Keratinocyte (primary cell): ENCODE data around the gene MAP3K20. TPM values are rescaled to one million over a fixed set of nuclear protein-coding genes. Genes with fewer than 3 reads are reported as not detected.
A peak's percentile ranks its signal among the peaks of the same experiment; 100 is the strongest.

Experiments
- DNase-seq: peaks from one replicate; pipeline ENCODE4 v3.0.0-alpha.2; 2011; ENCODE audit warnings: low read depth, missing footprints, low spot score
- FAIRE-seq: peaks from 2 replicates; lab custom pipeline; 2011; peaks lifted over from hg19 to GRCh38; lab: Jason Lieb, UNC
- H2AFZ ChIP-seq: 2 replicates; pipeline ENCODE4 v1.6.0; 2012; ENCODE audit warnings: low read length, control low read depth, inconsistent platforms; ENCODE audit not compliant: control insufficient read depth
- H3K27ac ChIP-seq: 2 replicates; pipeline ENCODE4 v1.5.1; 2011; ENCODE audit warnings: low read length; ENCODE audit not compliant: control insufficient read depth, insufficient read depth
- H3K27me3 ChIP-seq: 3 replicates; pipeline ENCODE4 v1.6.0; 2011; ENCODE audit warnings: low read length; ENCODE audit not compliant: control insufficient read depth, insufficient read depth; ENCODE audit errors: extremely low read depth
- H3K36me3 ChIP-seq, 2 experiments: 2 replicates in 1 of 2; 3 replicates in 1 of 2; pipeline ENCODE4 v1.5.1; 2011; ENCODE audit warnings: low read length in 2 of 2, mild to moderate bottlenecking in 1 of 2; ENCODE audit not compliant: control insufficient read depth in 2 of 2, insufficient read depth in 2 of 2; ENCODE audit errors: extremely low read depth in 1 of 2
- H3K4me1 ChIP-seq: 3 replicates; pipeline ENCODE4 v1.5.1; 2011; ENCODE audit warnings: low read length; ENCODE audit not compliant: control insufficient read depth, insufficient read depth; ENCODE audit errors: extremely low read depth
- H3K4me2 ChIP-seq: 3 replicates; pipeline ENCODE4 v1.6.0; 2011; ENCODE audit warnings: low read depth, low read length; ENCODE audit not compliant: control insufficient read depth, insufficient read depth; ENCODE audit errors: extremely low read depth
- H3K4me3 ChIP-seq, 3 experiments: fragments of 200-600 bp in 1 of 3; sonication (generic) in 1 of 3; 2 replicates in 2 of 3; 3 replicates in 1 of 3; pipeline ENCODE4 v1.5.1; 2011 to 2016; ENCODE audit warnings: low read length in 3 of 3, mild to moderate bottlenecking in 3 of 3, control low read depth in 2 of 3, inconsistent platforms in 1 of 3, low read depth in 1 of 3, mixed read lengths in 1 of 3, mixed run types in 1 of 3, moderate library complexity in 1 of 3; ENCODE audit not compliant: control insufficient read depth in 2 of 3, insufficient read depth in 2 of 3; ENCODE audit errors: extremely low read depth in 1 of 3
- H3K79me2 ChIP-seq: 2 replicates; pipeline ENCODE4 v1.6.0; 2012; ENCODE audit warnings: low read length; ENCODE audit not compliant: control insufficient read depth, insufficient read depth
- H3K9ac ChIP-seq: 3 replicates; pipeline ENCODE4 v1.6.0; 2011; ENCODE audit warnings: low read length; ENCODE audit not compliant: control insufficient read depth, insufficient read depth; ENCODE audit errors: extremely low read depth
- H3K9me1 ChIP-seq: 3 replicates; pipeline ENCODE4 v1.6.0; 2011; ENCODE audit warnings: low read length; ENCODE audit not compliant: control insufficient read depth, insufficient read depth; ENCODE audit errors: extremely low read depth
- H3K9me3 ChIP-seq: 2 replicates; pipeline ENCODE4 v1.5.1; 2012; ENCODE audit warnings: low read depth, low read length; ENCODE audit not compliant: control insufficient read depth
- H4K20me1 ChIP-seq: 3 replicates; pipeline ENCODE4 v1.6.0; 2011; ENCODE audit warnings: low read length; ENCODE audit not compliant: control insufficient read depth, insufficient read depth; ENCODE audit errors: extremely low read depth
- EZH2 ChIP-seq: IDR thresholded peaks from one replicate; pipeline ENCODE4 v1.6.1; 2012; ENCODE audit warnings: inconsistent platforms, mild to moderate bottlenecking, low read length, moderate library complexity
- dilution Hi-C: fragments of 300-500 bp; cut with MboI; formaldehyde crosslinking; loops from one replicate; pipeline ENCODE4 v1.7.0; 2020; ENCODE audit warnings: low sequenced_read_pairs; ENCODE audit not compliant: extremely low pct_ligation_motif_present
- polyA plus RNA-seq, 5 experiments: library from polyadenylated mRNA; depleted of rRNA in 3 of 5; stranded (reverse) in 3 of 5; stranded (forward) in 1 of 5; unstranded in 1 of 5; fragments of >200 nt; gene quantifications; 1 replicate in 1 of 5; 2 replicates in 3 of 5; 3 replicates in 1 of 5; pipeline versions ENCODE4 v1.2.1 to v1.2.3, GENCODE V29; 2011 to 2012; ENCODE audit warnings: missing spikeins in 2 of 5, low read depth in 1 of 5, low replicate concordance in 1 of 5
- TF ChIP-seq, protein P1 (sequence below), 3 experiments: IDR thresholded peaks in 1 of 3; conservative IDR thresholded peaks in 1 of 3; optimal IDR thresholded peaks in 1 of 3; 2 replicates in 2 of 3; 3 replicates in 1 of 3; pipeline versions ENCODE3 to v1.5.1; 2011; ENCODE audit warnings: low read length in 3 of 3, mild to moderate bottlenecking in 3 of 3, moderate library complexity in 2 of 3, control low read depth in 1 of 3, inconsistent platforms in 1 of 3; ENCODE audit not compliant: insufficient read depth in 2 of 3; ENCODE audit errors: extremely low read depth in 1 of 3

Gene MAP3K20
- polyA plus RNA-seq, 1 donor (not counting 4 experiments of a cell fraction or from before 2014, with no cell fraction given): 31.7 TPM

DNA sequence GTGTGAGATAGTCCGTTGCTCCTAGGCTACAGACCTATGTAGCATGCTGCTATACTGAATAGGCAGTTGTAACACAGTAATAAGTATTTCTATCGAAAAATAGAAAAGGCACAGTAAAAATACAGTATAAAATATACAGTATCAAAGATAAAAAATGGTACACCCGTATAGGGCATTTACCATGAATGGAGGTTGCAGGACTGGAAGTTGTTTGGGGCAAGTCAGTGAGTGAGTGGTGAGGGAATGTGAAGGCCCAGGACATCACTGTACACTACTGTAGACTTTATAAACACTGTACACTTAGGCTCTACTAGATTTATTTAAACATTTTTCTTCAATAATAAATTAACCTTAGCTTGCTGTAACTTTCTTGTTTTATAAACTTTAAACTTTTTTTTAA, 3.5 kb downstream of the MAP3K20 start:
- FAIRE-seq: no peak
- no peak overlapping the region for H2AFZ ChIP-seq
- no peaks in the 10 kb centered on the region for H3K36me3 ChIP-seq
- H3K27me3 ChIP-seq: no peaks in the 10 kb centered on the region
- dilution Hi-C loops: no loop called here
- no peak overlapping the region for H3K9ac ChIP-seq
- peak overlapping the region; percentile 97 for H3K4me2 ChIP-seq
- H4K20me1 ChIP-seq: no peaks in the 10 kb centered on the region
- TF ChIP-seq, protein P1, sequence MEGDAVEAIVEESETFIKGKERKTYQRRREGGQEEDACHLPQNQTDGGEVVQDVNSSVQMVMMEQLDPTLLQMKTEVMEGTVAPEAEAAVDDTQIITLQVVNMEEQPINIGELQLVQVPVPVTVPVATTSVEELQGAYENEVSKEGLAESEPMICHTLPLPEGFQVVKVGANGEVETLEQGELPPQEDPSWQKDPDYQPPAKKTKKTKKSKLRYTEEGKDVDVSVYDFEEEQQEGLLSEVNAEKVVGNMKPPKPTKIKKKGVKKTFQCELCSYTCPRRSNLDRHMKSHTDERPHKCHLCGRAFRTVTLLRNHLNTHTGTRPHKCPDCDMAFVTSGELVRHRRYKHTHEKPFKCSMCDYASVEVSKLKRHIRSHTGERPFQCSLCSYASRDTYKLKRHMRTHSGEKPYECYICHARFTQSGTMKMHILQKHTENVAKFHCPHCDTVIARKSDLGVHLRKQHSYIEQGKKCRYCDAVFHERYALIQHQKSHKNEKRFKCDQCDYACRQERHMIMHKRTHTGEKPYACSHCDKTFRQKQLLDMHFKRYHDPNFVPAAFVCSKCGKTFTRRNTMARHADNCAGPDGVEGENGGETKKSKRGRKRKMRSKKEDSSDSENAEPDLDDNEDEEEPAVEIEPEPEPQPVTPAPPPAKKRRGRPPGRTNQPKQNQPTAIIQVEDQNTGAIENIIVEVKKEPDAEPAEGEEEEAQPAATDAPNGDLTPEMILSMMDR (optimal IDR thresholded peaks at IDR 0.05 in 1 of 3, IDR thresholded peaks at IDR 0.05 in 1 of 3, conservative IDR thresholded peaks at IDR 0.05 in 1 of 3; ENCODE audit: extremely low read depth in 1 of 3, insufficient read depth in 2 of 3, low read length in 3 of 3): no peak
- TF ChIP-seq EZH2: no peak
- H3K27ac ChIP-seq: no peak overlapping the region
- H3K9me3 ChIP-seq: no peaks in the 10 kb centered on the region
- H3K4me3 ChIP-seq: no peak overlapping the region
- H3K4me1 ChIP-seq: peaks cover 34% of the 10 kb centered on the region
- DNase-seq: no peak
- no peaks in the 10 kb centered on the region for H3K9me1 ChIP-seq
- H3K79me2 ChIP-seq: peaks cover 74% of the 10 kb centered on the region

DNA sequence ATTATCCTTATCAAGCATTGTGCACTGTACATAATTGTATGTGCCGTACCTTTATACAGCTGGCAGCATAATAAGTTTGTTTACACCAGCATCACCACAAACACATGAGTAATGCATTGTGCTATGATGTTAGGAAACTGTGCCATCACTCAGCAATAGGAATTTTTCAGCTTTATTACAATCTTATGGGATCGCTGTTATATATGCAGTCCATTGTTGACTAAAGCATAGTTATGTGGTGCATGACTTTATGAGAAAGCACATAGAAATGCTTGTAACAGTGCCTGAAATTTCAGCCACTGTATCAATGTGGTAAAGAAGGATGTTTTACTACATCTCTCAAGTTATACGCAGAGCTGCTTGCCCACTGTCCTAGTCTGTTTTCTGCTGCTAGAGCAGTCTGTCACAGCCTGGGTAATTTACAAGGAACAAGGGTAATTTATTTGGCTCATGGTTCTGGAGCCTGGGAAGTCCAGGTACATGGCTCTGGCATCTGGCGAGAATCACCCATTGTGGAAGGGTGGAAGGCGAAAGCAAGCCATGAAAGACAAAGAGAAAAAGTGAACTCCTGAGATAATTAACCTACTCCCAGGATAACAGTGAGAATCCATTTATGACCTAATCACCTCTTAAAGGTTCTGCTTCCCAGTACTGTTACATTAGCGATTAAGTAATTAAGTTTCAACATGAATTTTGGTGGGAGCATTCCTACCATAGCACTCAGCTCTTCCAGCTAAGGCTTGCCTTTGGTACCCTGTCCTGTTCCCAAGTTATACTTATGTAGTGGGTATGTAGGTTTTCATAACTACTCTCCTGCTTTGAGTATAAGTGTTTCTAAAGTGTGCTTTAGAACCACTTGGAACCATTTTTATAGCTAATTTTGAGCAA, 4.6 kb downstream of the MAP3K20 start:
- peak overlapping the region; percentile 34 for H3K27ac ChIP-seq
- no peaks in the 10 kb centered on the region for H4K20me1 ChIP-seq
- H3K9me1 ChIP-seq: no peaks in the 10 kb centered on the region
- TF ChIP-seq EZH2: no peak
- TF ChIP-seq, protein P1 (optimal IDR thresholded peaks at IDR 0.05 in 1 of 3, IDR thresholded peaks at IDR 0.05 in 1 of 3, conservative IDR thresholded peaks at IDR 0.05 in 1 of 3; ENCODE audit: extremely low read depth in 1 of 3, insufficient read depth in 2 of 3, low read length in 3 of 3): no peak
- H3K9me3 ChIP-seq: no peaks in the 10 kb centered on the region
- H3K36me3 ChIP-seq: no peaks in the 10 kb centered on the region
- no peak overlapping the region for H3K4me3 ChIP-seq
- FAIRE-seq (no peak), DNase-seq (peak; percentile 15)
- dilution Hi-C loops: no loop called here
- H3K27me3 ChIP-seq: no peaks in the 10 kb centered on the region
- peak overlapping the region; percentile 22 for H3K4me2 ChIP-seq
- H3K79me2 ChIP-seq: peaks cover 84% of the 10 kb centered on the region
- H3K9ac ChIP-seq: no peak overlapping the region
- no peak overlapping the region for H2AFZ ChIP-seq
- peaks cover 31% of the 10 kb centered on the region for H3K4me1 ChIP-seq
